Measurements from ENCODE around the gene CUX1.

DNA sequence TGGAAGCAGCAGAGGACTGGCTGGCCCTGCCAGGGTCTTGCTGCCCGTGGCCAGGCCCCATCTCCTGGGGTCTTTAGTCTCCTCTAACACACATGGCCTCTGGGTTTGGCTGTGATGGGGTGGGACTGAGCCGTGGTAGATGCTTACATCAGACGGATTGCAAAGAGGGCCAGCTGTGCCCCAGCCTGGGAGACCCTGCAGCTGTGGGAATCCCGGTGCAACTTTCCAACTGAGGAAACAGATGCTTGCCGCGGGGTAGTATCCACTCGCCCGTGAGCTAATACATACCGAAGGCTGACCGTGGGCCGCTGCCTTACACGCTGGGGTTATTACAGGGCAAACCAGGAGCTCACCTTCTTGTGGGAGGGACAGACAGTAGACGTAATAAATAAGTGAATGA, 445.1 kb downstream of the CUX1 start:
- TF ChIP-seq SUZ12 (IDR thresholded peaks at IDR 0.05; ENCODE audit: extremely low read depth, insufficient read depth, insufficient read length) (no peak), ZNF274 (IDR thresholded peaks at IDR 0.05; ENCODE audit: low read depth, low read length) (no peak), YY1 (IDR thresholded peaks at IDR 0.05; ENCODE audit: insufficient read depth, insufficient read length) (no peak)

All from NT2/D1 (cell line).